ENCODE measurements around the gene UQCRQ.

DNA sequence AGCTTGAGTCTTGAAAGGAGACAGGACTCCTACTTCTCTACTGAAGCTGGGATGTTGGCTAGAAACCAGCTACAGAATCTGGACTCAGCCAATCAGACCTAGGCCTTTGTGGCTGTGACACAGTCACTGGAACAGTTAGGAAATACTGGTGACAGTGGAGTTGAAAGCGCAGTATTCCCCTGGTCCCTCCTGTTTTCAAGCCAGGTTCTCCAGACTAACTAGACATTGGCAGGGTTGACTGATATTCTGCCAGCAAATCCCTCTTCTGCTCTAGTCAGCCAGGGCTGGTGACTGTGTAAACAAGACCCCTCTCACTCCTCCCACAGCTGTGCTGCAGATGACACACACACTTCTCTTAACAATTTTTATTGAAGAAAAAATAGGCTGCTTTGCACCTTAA, 44.7 kb upstream of the UQCRQ start:
- no peak for TF ChIP-seq EZH2phosphoT487 (IDR thresholded peaks at IDR 0.05; ENCODE audit: low read depth)
- TF ChIP-seq, protein P1, sequence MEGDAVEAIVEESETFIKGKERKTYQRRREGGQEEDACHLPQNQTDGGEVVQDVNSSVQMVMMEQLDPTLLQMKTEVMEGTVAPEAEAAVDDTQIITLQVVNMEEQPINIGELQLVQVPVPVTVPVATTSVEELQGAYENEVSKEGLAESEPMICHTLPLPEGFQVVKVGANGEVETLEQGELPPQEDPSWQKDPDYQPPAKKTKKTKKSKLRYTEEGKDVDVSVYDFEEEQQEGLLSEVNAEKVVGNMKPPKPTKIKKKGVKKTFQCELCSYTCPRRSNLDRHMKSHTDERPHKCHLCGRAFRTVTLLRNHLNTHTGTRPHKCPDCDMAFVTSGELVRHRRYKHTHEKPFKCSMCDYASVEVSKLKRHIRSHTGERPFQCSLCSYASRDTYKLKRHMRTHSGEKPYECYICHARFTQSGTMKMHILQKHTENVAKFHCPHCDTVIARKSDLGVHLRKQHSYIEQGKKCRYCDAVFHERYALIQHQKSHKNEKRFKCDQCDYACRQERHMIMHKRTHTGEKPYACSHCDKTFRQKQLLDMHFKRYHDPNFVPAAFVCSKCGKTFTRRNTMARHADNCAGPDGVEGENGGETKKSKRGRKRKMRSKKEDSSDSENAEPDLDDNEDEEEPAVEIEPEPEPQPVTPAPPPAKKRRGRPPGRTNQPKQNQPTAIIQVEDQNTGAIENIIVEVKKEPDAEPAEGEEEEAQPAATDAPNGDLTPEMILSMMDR (IDR thresholded peaks at IDR 0.05; ENCODE audit: low read depth, low read length), result no peak

All from OCI-LY3 (cell line).